ENCODE measurements around the gene ZBED2.

Gene ZBED2

GRCh38 chr3:111588527-111588926, 6.6 kb downstream of the ZBED2 start:
- no peak overlapping the region for H3K4me3 ChIP-seq (ENCODE audit: low read depth, low read length)
- no peaks in the 10 kb centered on the region for H3K27me3 ChIP-seq (ENCODE audit: control insufficient read depth, insufficient read depth, low read length)
- H3K9me3 ChIP-seq (ENCODE audit: control insufficient read depth, low read length) = no peaks in the 10 kb centered on the region
- no peaks in the 10 kb centered on the region for H3K79me2 ChIP-seq
- H3K9ac ChIP-seq = no peak overlapping the region
- H3K36me3 ChIP-seq (ENCODE audit: control insufficient read depth, insufficient read depth, low read length) = no peaks in the 10 kb centered on the region
- no peaks in the 10 kb centered on the region for H3K4me1 ChIP-seq
- H2AFZ ChIP-seq = no peak overlapping the region
- H3K27ac ChIP-seq = no peak overlapping the region
- no peak for TF ChIP-seq CTCF (IDR thresholded peaks at IDR 0.05)
- no peak overlapping the region for H3K4me2 ChIP-seq (ENCODE audit: low read length)

GRCh38 chr3:111585217-111585616, 9.9 kb downstream of the ZBED2 start:
- no peak overlapping the region for H3K27ac ChIP-seq
- no peak for TF ChIP-seq CTCF (IDR thresholded peaks at IDR 0.05)
- H2AFZ ChIP-seq = no peak overlapping the region
- H3K27me3 ChIP-seq (ENCODE audit: control insufficient read depth, insufficient read depth, low read length) = no peaks in the 10 kb centered on the region
- H3K36me3 ChIP-seq (ENCODE audit: control insufficient read depth, insufficient read depth, low read length) = no peaks in the 10 kb centered on the region
- no peak overlapping the region for H3K4me2 ChIP-seq (ENCODE audit: low read length)
- no peaks in the 10 kb centered on the region for H3K9me3 ChIP-seq (ENCODE audit: control insufficient read depth, low read length)
- no peak overlapping the region for H3K4me3 ChIP-seq (ENCODE audit: low read depth, low read length)
- no peaks in the 10 kb centered on the region for H3K79me2 ChIP-seq
- no peak overlapping the region for H3K9ac ChIP-seq
- no peaks in the 10 kb centered on the region for H3K4me1 ChIP-seq

- Histone ChIP-seq H3K27me3 (ENCODE audit: control insufficient read depth, insufficient read depth, low read length) (no peaks in the 10 kb centered on the region), H3K9me3 (ENCODE audit: control insufficient read depth, low read length) (no peaks in the 10 kb centered on the region), H3K36me3 (ENCODE audit: control insufficient read depth, insufficient read depth, low read length) (no peaks in the 10 kb centered on the region), H3K79me2 (no peaks in the 10 kb centered on the region), H3K27ac (no peak overlapping the region), H3K4me2 (ENCODE audit: low read length) (no peak overlapping the region), H3K4me1 (no peaks in the 10 kb centered on the region), H3K4me3 (ENCODE audit: low read depth, low read length) (no peak overlapping the region), H3K9ac (no peak overlapping the region), H2AFZ (no peak overlapping the region)
- TF ChIP-seq CTCF (IDR thresholded peaks at IDR 0.05) = no peak
Observed at GRCh38 chr3:111584744-111585143, 10.4 kb downstream of the ZBED2 start.

GRCh38 chr3:111582120-111582474, 13.0 kb downstream of the ZBED2 start:
- no peaks in the 10 kb centered on the region for H3K27me3 ChIP-seq (ENCODE audit: control insufficient read depth, insufficient read depth, low read length)
- TF ChIP-seq CTCF (IDR thresholded peaks at IDR 0.05) = no peak
- no peaks in the 10 kb centered on the region for H3K79me2 ChIP-seq
- H3K4me2 ChIP-seq (ENCODE audit: low read length) = no peak overlapping the region
- H3K9ac ChIP-seq = no peak overlapping the region
- H3K9me3 ChIP-seq (ENCODE audit: control insufficient read depth, low read length) = no peaks in the 10 kb centered on the region
- H3K36me3 ChIP-seq (ENCODE audit: control insufficient read depth, insufficient read depth, low read length) = no peaks in the 10 kb centered on the region
- no peak overlapping the region for H3K27ac ChIP-seq
- H3K4me3 ChIP-seq (ENCODE audit: low read depth, low read length) = no peak overlapping the region
- no peak overlapping the region for H2AFZ ChIP-seq
- H3K4me1 ChIP-seq = no peaks in the 10 kb centered on the region

GRCh38 chr3:111581403-111582119, 13.6 kb downstream of the ZBED2 start:
- no peak for TF ChIP-seq CTCF (IDR thresholded peaks at IDR 0.05)
- H3K4me1 ChIP-seq = no peaks in the 10 kb centered on the region
- no peak overlapping the region for H2AFZ ChIP-seq
- H3K27ac ChIP-seq = no peak overlapping the region
- H3K4me3 ChIP-seq (ENCODE audit: low read depth, low read length) = no peak overlapping the region
- H3K4me2 ChIP-seq (ENCODE audit: low read length) = no peak overlapping the region
- H3K79me2 ChIP-seq = no peaks in the 10 kb centered on the region
- H3K9me3 ChIP-seq (ENCODE audit: control insufficient read depth, low read length) = no peaks in the 10 kb centered on the region
- H3K27me3 ChIP-seq (ENCODE audit: control insufficient read depth, insufficient read depth, low read length) = no peaks in the 10 kb centered on the region
- no peaks in the 10 kb centered on the region for H3K36me3 ChIP-seq (ENCODE audit: control insufficient read depth, insufficient read depth, low read length)
- no peak overlapping the region for H3K9ac ChIP-seq
